Measurements from ENCODE around the gene SEM1. TPM values are rescaled to one million over a fixed set of nuclear protein-coding genes. Genes with fewer than 3 reads are reported as not detected.

Gene SEM1
- polyA plus RNA-seq, 1 donor from 2014 or later = 49.2 TPM

DNA sequence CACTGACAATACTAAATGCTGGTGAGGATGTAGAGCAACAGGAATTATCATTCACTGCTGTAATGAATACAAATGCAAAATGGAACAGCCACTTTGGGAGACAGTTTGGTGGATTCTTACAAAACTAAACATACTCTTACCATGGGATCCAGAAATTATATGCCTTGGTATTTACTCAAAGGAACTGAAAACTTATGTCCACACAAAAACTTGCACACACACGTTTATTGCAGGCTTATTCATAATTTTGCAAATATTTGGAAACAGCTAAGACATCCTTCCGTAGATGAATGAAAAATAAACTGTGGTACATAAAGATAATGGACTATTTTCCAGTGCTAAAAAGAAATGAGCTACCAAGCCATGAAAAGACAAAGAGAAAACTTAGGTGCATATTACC, 69.6 kb downstream of the SEM1 start:
- H3K27ac ChIP-seq (ENCODE audit: low read length) = no peak overlapping the region
- H3K4me3 ChIP-seq (ENCODE audit: low read length) = no peak overlapping the region
- no peak overlapping the region for H3K4me2 ChIP-seq (ENCODE audit: low read length)
- no peaks in the 10 kb centered on the region for H3K9me2 ChIP-seq (ENCODE audit: insufficient read depth, low read length)
- H3K9ac ChIP-seq (ENCODE audit: low read length) = no peak overlapping the region
- TF ChIP-seq, protein P1, sequence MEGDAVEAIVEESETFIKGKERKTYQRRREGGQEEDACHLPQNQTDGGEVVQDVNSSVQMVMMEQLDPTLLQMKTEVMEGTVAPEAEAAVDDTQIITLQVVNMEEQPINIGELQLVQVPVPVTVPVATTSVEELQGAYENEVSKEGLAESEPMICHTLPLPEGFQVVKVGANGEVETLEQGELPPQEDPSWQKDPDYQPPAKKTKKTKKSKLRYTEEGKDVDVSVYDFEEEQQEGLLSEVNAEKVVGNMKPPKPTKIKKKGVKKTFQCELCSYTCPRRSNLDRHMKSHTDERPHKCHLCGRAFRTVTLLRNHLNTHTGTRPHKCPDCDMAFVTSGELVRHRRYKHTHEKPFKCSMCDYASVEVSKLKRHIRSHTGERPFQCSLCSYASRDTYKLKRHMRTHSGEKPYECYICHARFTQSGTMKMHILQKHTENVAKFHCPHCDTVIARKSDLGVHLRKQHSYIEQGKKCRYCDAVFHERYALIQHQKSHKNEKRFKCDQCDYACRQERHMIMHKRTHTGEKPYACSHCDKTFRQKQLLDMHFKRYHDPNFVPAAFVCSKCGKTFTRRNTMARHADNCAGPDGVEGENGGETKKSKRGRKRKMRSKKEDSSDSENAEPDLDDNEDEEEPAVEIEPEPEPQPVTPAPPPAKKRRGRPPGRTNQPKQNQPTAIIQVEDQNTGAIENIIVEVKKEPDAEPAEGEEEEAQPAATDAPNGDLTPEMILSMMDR (IDR thresholded peaks at IDR 0.05; ENCODE audit: poor library complexity, severe bottlenecking) = no peak
- TF ChIP-seq RAD21 (conservative IDR thresholded peaks at IDR 0.05) (no peak), SMC3 (conservative IDR thresholded peaks at IDR 0.05; ENCODE audit: poor library complexity) (no peak), POLR2AphosphoS5 (IDR thresholded peaks at IDR 0.05) (no peak), EZH2 (IDR thresholded peaks at IDR 0.05; ENCODE audit: borderline replicate concordance, insufficient read depth, low read length, poor library complexity, severe bottlenecking) (no peak), TAF1 (IDR thresholded peaks at IDR 0.05; ENCODE audit: low read depth) (no peak), EP300 (conservative IDR thresholded peaks at IDR 0.05; ENCODE audit: poor library complexity, severe bottlenecking) (no peak), MXI1 (conservative IDR thresholded peaks at IDR 0.05; ENCODE audit: poor library complexity, severe bottlenecking) (no peak)
- TF ChIP-seq, protein P2, sequence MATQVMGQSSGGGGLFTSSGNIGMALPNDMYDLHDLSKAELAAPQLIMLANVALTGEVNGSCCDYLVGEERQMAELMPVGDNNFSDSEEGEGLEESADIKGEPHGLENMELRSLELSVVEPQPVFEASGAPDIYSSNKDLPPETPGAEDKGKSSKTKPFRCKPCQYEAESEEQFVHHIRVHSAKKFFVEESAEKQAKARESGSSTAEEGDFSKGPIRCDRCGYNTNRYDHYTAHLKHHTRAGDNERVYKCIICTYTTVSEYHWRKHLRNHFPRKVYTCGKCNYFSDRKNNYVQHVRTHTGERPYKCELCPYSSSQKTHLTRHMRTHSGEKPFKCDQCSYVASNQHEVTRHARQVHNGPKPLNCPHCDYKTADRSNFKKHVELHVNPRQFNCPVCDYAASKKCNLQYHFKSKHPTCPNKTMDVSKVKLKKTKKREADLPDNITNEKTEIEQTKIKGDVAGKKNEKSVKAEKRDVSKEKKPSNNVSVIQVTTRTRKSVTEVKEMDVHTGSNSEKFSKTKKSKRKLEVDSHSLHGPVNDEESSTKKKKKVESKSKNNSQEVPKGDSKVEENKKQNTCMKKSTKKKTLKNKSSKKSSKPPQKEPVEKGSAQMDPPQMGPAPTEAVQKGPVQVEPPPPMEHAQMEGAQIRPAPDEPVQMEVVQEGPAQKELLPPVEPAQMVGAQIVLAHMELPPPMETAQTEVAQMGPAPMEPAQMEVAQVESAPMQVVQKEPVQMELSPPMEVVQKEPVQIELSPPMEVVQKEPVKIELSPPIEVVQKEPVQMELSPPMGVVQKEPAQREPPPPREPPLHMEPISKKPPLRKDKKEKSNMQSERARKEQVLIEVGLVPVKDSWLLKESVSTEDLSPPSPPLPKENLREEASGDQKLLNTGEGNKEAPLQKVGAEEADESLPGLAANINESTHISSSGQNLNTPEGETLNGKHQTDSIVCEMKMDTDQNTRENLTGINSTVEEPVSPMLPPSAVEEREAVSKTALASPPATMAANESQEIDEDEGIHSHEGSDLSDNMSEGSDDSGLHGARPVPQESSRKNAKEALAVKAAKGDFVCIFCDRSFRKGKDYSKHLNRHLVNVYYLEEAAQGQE (IDR thresholded peaks at IDR 0.05; ENCODE audit: borderline replicate concordance) = no peak
- H2AFZ ChIP-seq (ENCODE audit: low read depth, low read length) = no peak overlapping the region
- H3F3A ChIP-seq (ENCODE audit: insufficient read depth, low read length, poor library complexity, severe bottlenecking) = no peaks in the 10 kb centered on the region
- H3K79me2 ChIP-seq (replicated peaks; ENCODE audit: insufficient read depth, low read length) = no peaks in the 10 kb centered on the region
- H4K20me1 ChIP-seq (ENCODE audit: insufficient read depth) = no peaks in the 10 kb centered on the region
- no peaks in the 10 kb centered on the region for H3K9me3 ChIP-seq (ENCODE audit: low read length)
- H3K36me3 ChIP-seq (ENCODE audit: insufficient read depth, low read length) = no peaks in the 10 kb centered on the region
- H3K27me3 ChIP-seq (ENCODE audit: insufficient read depth, low read depth, low read length) = no peaks in the 10 kb centered on the region

All from neural cell (in vitro differentiated cells).